Muscle of arm (tissue), 12 donors: Measurements from ENCODE around the gene RECK. TPM values are rescaled to one million over a fixed set of nuclear protein-coding genes. Genes with fewer than 3 reads are reported as not detected.

Experiments
- polyA plus RNA-seq, 12 donors: library from polyadenylated mRNA; unstranded; fragments of 120-200 nt; gene quantifications; one replicate each; pipeline ENCODE4 v1.2.1, GENCODE V29; 2013; ENCODE audit not compliant: insufficient read length in 12 of 12

The RECK gene
- polyA plus RNA-seq, 12 donors, result 21.7 to 62.1 (median 29.2) TPM; not detected in 1

Other genes with a start within 250 kb of the RECK start
- gene NPR2, start 245.3 kb upstream of the RECK start, polyA plus RNA-seq, result 10 to 100 TPM in 11 of 12 donors, not detected in 1; 14.4 to 30.9 (median 26.3) TPM
- gene SPAG8, start 224.7 kb upstream of the RECK start, polyA plus RNA-seq, result 1 to 10 TPM in 10 of 12 donors, not detected in 2; 1.7 to 4.0 (median 2.2) TPM
- gene HINT2, start 221.9 kb upstream of the RECK start, polyA plus RNA-seq, result 10 to 100 TPM in 11 of 12 donors, not detected in 1; 25.7 to 40.7 (median 29.3) TPM
- under 1 TPM in 10 of 12 donors, not detected in 2; 0.07 to 0.62 (median 0.23) TPM for gene FAM221B, start 208.2 kb upstream of the RECK start, polyA plus RNA-seq
- 10 to 100 TPM in 11 of 12 donors, not detected in 1; 12.0 to 33.1 (median 22.2) TPM for gene TMEM8B, start 207.7 kb upstream of the RECK start, polyA plus RNA-seq
- gene OR13J1, start 166.5 kb upstream of the RECK start, polyA plus RNA-seq, result under 1 TPM in 4 of 12 donors, not detected in 8; 0.13 to 0.31 (median 0.17) TPM
- 1 to 10 TPM in 8 of 12 donors, under 1 TPM in 2, not detected in 2; 0.18 to 2.6 (median 1.5) TPM for gene HRCT1, start 130.7 kb upstream of the RECK start, polyA plus RNA-seq
- gene SPAAR, start 127.4 kb upstream of the RECK start, polyA plus RNA-seq, result 1 to 10 TPM in 10 of 12 donors, not detected in 2; 1.1 to 2.8 (median 1.9) TPM
- gene OR2S2, start 78.8 kb upstream of the RECK start, polyA plus RNA-seq, result under 1 TPM in 6 of 12 donors, not detected in 6; 0.22 to 0.48 (median 0.29) TPM
- 100 to 1,000 TPM in 8 of 12 donors, 10 to 100 TPM in 3, not detected in 1; 85.2 to 231 (median 113) TPM for gene GLIPR2, start 99.8 kb downstream of the RECK start, polyA plus RNA-seq
- gene CCIN, start 132.5 kb downstream of the RECK start, polyA plus RNA-seq, result 1 to 10 TPM in 4 of 12 donors, under 1 TPM in 6, not detected in 2; 0.45 to 2.0 (median 0.76) TPM
- gene CLTA, start 154.0 kb downstream of the RECK start, polyA plus RNA-seq, result 100 to 1,000 TPM in 10 of 12 donors, 10 to 100 TPM in 1, not detected in 1; 97.4 to 147 (median 112) TPM
- gene GNE, start 221.5 kb downstream of the RECK start, polyA plus RNA-seq, result 10 to 100 TPM in 11 of 12 donors, not detected in 1; 13.2 to 18.3 (median 14.7) TPM